ENCODE results near the gene SAP30.

The SAP30 gene

GRCh38 chr4:173370477-173371291 lies at the start of gene SAP30:
Gene SAP30, plus strand, starts transcription at chr4:173370954. Its CDS starts 229 bp downstream, at chr4:173371183.
- DNase-seq (ENCODE audit: low read depth in 2 of 2): peak; percentile 98

GRCh38 chr4:173325007-173325736 lies 45.6 kb upstream of the SAP30 start:
- no peak for DNase-seq (ENCODE audit: low read depth in 2 of 2)

GRCh38 chr4:173328236-173328901 lies 42.4 kb upstream of the SAP30 start:
- no peak for DNase-seq (ENCODE audit: low read depth in 2 of 2)

GRCh38 chr4:173330590-173330989 lies 40.2 kb upstream of the SAP30 start:
- no peak for DNase-seq (ENCODE audit: low read depth in 2 of 2)

- DNase-seq (ENCODE audit: low read depth in 2 of 2): no peak
These were observed 38.7 kb upstream of the SAP30 start for GRCh38 chr4:173332021-173332487.

GRCh38 chr4:173332963-173333657 lies 37.6 kb upstream of the SAP30 start:
- DNase-seq (ENCODE audit: low read depth in 2 of 2): no peak

- DNase-seq (ENCODE audit: low read depth in 2 of 2): no peak
These were observed 37.1 kb upstream of the SAP30 start for GRCh38 chr4:173333658-173334084.

- peak; percentile 99 for DNase-seq (ENCODE audit: low read depth in 2 of 2)
These were observed 36.5 kb upstream of the SAP30 start, which contains the start of gene HMGB2 for GRCh38 chr4:173334085-173334890. Gene HMGB2, minus strand, starts transcription at chr4:173334358. Its CDS starts 709 bp downstream, at chr4:173333649.

- DNase-seq (ENCODE audit: low read depth in 2 of 2): peak; percentile 37 to 49
These were observed 35.6 kb upstream of the SAP30 start for GRCh38 chr4:173334891-173335752.

GRCh38 chr4:173337463-173337862 lies 33.3 kb upstream of the SAP30 start:
- no peak for DNase-seq (ENCODE audit: low read depth in 2 of 2)

GRCh38 chr4:173343832-173344397 lies 26.8 kb upstream of the SAP30 start:
- no peak for DNase-seq (ENCODE audit: low read depth in 2 of 2)

GRCh38 chr4:173345648-173346047 lies 25.1 kb upstream of the SAP30 start:
- no peak for DNase-seq (ENCODE audit: low read depth in 2 of 2)

GRCh38 chr4:173346074-173346473 lies 24.7 kb upstream of the SAP30 start:
- DNase-seq (ENCODE audit: low read depth in 2 of 2): peak; percentile 71 to 73

GRCh38 chr4:173347467-173347866 lies 23.3 kb upstream of the SAP30 start:
- DNase-seq (ENCODE audit: low read depth in 2 of 2): no peak

- DNase-seq (ENCODE audit: low read depth in 2 of 2): no peak
These were observed 12.8 kb upstream of the SAP30 start for GRCh38 chr4:173357939-173358338.

- no peak for DNase-seq (ENCODE audit: low read depth in 2 of 2)
These were observed 10.1 kb upstream of the SAP30 start for GRCh38 chr4:173360587-173361221.

GRCh38 chr4:173362666-173363065 lies 8.1 kb upstream of the SAP30 start:
- no peak for DNase-seq (ENCODE audit: low read depth in 2 of 2)

GRCh38 chr4:173365359-173365996 lies 5.3 kb upstream of the SAP30 start:
- DNase-seq (ENCODE audit: low read depth in 2 of 2): no peak

Data from fibroblast of skin of left biceps (primary cell).